ENCODE data around the gene SEMA4A.

SEMA4A gene

GRCh38 chr1:156108664-156109241 lies 44.6 kb upstream of the SEMA4A start:
- DNase-seq (ENCODE audit: extremely low spot score): no peak
- CTCF ChIA-PET: interaction anchor here (1.8 to 29.1 kb wide), 3 partner anchors 11 to 37 kb away, joined by 3 to 1172 read pairs (median 90); partner anchors contain the start of gene LMNA
- no peak for TF ChIP-seq CTCF (IDR thresholded peaks at IDR 0.05; ENCODE audit: control extremely low read depth, extremely low read depth, low read depth, missing control alignments)
- POLR2A ChIA-PET: no interaction called here

- ChIA-PET POLR2A (no interaction called here), CTCF (interaction anchor here (1.8 to 29.1 kb wide), 3 partner anchors 13 to 35 kb away, joined by 3 to 1172 read pairs (median 90); partner anchors contain the start of gene LMNA)
- no peak for TF ChIP-seq CTCF (IDR thresholded peaks at IDR 0.05; ENCODE audit: control extremely low read depth, extremely low read depth, low read depth, missing control alignments)
- DNase-seq (ENCODE audit: extremely low spot score): no peak
Observed at GRCh38 chr1:156110252-156110651, 43.1 kb upstream of the SEMA4A start.

GRCh38 chr1:156111355-156111962 lies 41.9 kb upstream of the SEMA4A start:
- no peak for DNase-seq (ENCODE audit: extremely low spot score)
- no peak for TF ChIP-seq CTCF (IDR thresholded peaks at IDR 0.05; ENCODE audit: control extremely low read depth, extremely low read depth, low read depth, missing control alignments)
- CTCF ChIA-PET: interaction anchor here (1.0 to 27.7 kb wide), 4 partner anchors 12 to 114 kb away, joined by 3 to 1172 read pairs (median 12); partner anchors contain the start of gene MEX3A
- POLR2A ChIA-PET: no interaction called here

GRCh38 chr1:156112276-156113137 lies 40.9 kb upstream of the SEMA4A start:
- CTCF ChIA-PET: interaction anchor here (1.0 to 27.7 kb wide), 5 partner anchors 10 to 112 kb away, joined by 3 to 1172 read pairs (median 18); partner anchors contain the start of gene MEX3A
- DNase-seq (ENCODE audit: extremely low spot score): no peak
- POLR2A ChIA-PET: interaction anchor here (1.2 kb wide), 1 partner anchor 12 kb away, joined by 3 read pairs; no protein-coding TSS in a partner anchor
- TF ChIP-seq CTCF (IDR thresholded peaks at IDR 0.05; ENCODE audit: control extremely low read depth, extremely low read depth, low read depth, missing control alignments): no peak

GRCh38 chr1:156113282-156113950 lies 40.0 kb upstream of the SEMA4A start:
- DNase-seq (ENCODE audit: extremely low spot score): no peak
- CTCF ChIA-PET: interaction anchor here (2.0 to 27.7 kb wide), 4 partner anchors 10 to 17 kb away, joined by 7 to 1172 read pairs (median 74); partner anchors contain the start of gene MEX3A
- no peak for TF ChIP-seq CTCF (IDR thresholded peaks at IDR 0.05; ENCODE audit: control extremely low read depth, extremely low read depth, low read depth, missing control alignments)
- POLR2A ChIA-PET: interaction anchor here (0.5 to 17.9 kb wide), 3 partner anchors 12 to 35 kb away, joined by 3 to 266 read pairs (median 3); no protein-coding TSS in a partner anchor
